Gastroesophageal sphincter (tissue), 3 donors: ENCODE data around the gene ZCCHC4.

Source experiments
- POLR2A ChIP-seq, 2 donors: fragments of 450-650 bp; IDR thresholded peaks; one replicate each; pipeline ENCODE4 v1.6.1; 2017; ENCODE audit warnings: antibody characterized with exemption in 2 of 2, mild to moderate bottlenecking in 2 of 2, moderate library complexity in 1 of 2
- POLR2AphosphoS5 ChIP-seq: sonication (generic); formaldehyde crosslinking; IDR thresholded peaks from one replicate; pipeline ENCODE4 v1.6.1; 2017; ENCODE audit warnings: antibody characterized with exemption
- TF ChIP-seq, protein P1 (sequence below), 4 experiments: fragments of 200-600 bp in 2 of 4; fragments of 450-650 bp in 2 of 4; sonication (generic) in 1 of 4; IDR thresholded peaks; one replicate each; pipeline ENCODE4 v1.5.1; 2017 to 2019; ENCODE audit warnings: antibody characterized with exemption in 4 of 4, mild to moderate bottlenecking in 2 of 4, moderate library complexity in 2 of 4

DNA sequence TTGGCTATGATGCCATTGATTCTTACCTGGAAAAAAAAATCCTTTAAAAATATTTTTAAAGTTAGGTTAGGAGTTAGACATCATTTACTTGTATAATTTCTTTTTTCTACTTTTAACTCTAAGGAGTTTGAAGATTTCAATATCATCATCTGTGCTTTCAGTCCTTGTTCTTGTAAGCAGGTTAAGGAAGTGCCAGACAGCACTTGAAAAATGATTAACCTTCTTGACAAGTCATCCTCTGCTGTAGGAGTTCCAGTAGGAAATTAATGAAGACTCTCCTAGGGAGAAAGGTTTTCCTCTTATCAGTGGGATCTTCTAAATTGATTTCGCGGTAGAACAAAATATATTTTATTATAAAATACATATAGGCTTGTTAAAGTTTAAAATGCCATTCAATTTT is 35.4 kb downstream of the ZCCHC4 start:
- TF ChIP-seq, protein P1, sequence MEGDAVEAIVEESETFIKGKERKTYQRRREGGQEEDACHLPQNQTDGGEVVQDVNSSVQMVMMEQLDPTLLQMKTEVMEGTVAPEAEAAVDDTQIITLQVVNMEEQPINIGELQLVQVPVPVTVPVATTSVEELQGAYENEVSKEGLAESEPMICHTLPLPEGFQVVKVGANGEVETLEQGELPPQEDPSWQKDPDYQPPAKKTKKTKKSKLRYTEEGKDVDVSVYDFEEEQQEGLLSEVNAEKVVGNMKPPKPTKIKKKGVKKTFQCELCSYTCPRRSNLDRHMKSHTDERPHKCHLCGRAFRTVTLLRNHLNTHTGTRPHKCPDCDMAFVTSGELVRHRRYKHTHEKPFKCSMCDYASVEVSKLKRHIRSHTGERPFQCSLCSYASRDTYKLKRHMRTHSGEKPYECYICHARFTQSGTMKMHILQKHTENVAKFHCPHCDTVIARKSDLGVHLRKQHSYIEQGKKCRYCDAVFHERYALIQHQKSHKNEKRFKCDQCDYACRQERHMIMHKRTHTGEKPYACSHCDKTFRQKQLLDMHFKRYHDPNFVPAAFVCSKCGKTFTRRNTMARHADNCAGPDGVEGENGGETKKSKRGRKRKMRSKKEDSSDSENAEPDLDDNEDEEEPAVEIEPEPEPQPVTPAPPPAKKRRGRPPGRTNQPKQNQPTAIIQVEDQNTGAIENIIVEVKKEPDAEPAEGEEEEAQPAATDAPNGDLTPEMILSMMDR (IDR thresholded peaks at IDR 0.05), result no peak
- TF ChIP-seq POLR2AphosphoS5 (no peak), POLR2A (IDR thresholded peaks at IDR 0.05) (no peak)
